ENCODE measurements around the gene INPP4A.
A peak's percentile ranks its signal among the peaks of the same experiment; 100 is the strongest.

INPP4A gene

GRCh38 chr2:98422449-98422848 is 22.2 kb upstream of the INPP4A start:
- TF ChIP-seq RBAK (tag by site-specific recombination; IDR thresholded peaks at IDR 0.05) (no peak), ZNF280C (tag by site-specific recombination; IDR thresholded peaks at IDR 0.05) (no peak), ZSCAN18 (tag by site-specific recombination; IDR thresholded peaks at IDR 0.05) (no peak), ZNF175 (tag by site-specific recombination; IDR thresholded peaks at IDR 0.05) (no peak), ZBTB21 (tag by site-specific recombination; IDR thresholded peaks at IDR 0.05) (no peak), ZXDB (tag by site-specific recombination; IDR thresholded peaks at IDR 0.05) (no peak), PRDM1 (tag by site-specific recombination; IDR thresholded peaks at IDR 0.05) (0 out of 2 replicates have a peak, but pooled peaks have one; percentile 14), SETDB1 (IDR thresholded peaks at IDR 0.05; ENCODE audit: insufficient read length, low read length) (peak; percentile 58), ZNF398 (tag by site-specific recombination; IDR thresholded peaks at IDR 0.05) (no peak), SP7 (tag by site-specific recombination; IDR thresholded peaks at IDR 0.05) (no peak)
- ChIA-PET CTCF (no interaction called here), POLR2A (no interaction called here)
- Histone ChIP-seq H3K36me3 (ENCODE audit: control insufficient read depth in 2 of 2, insufficient read depth in 1 of 2, low read length in 2 of 2) (no peaks in the 10 kb centered on the region), H3K4me1 (ENCODE audit: control insufficient read depth, insufficient read depth, low read length) (no peaks in the 10 kb centered on the region), H3K27ac (ENCODE audit: extremely low read depth, low read depth, low read length) (no peak overlapping the region), H3K9me3 (ENCODE audit: control insufficient read depth, insufficient read depth, low read depth, low read length) (no peaks in the 10 kb centered on the region), H3K4me3 (ENCODE audit: low read depth, low read length) (no peak overlapping the region)

GRCh38 chr2:98426771-98427170 is 17.9 kb upstream of the INPP4A start:
- POLR2A ChIA-PET, result no interaction called here
- Histone ChIP-seq H3K27ac (ENCODE audit: extremely low read depth, low read depth, low read length) (no peak overlapping the region), H3K9me3 (ENCODE audit: control insufficient read depth, insufficient read depth, low read depth, low read length) (no peaks in the 10 kb centered on the region), H3K4me3 (ENCODE audit: low read depth, low read length) (no peak overlapping the region), H3K36me3 (ENCODE audit: control insufficient read depth in 2 of 2, insufficient read depth in 1 of 2, low read length in 2 of 2) (no peaks in the 10 kb centered on the region), H3K4me1 (ENCODE audit: control insufficient read depth, insufficient read depth, low read length) (no peaks in the 10 kb centered on the region)
- CTCF ChIA-PET, result interaction anchor here (0.6 to 2.4 kb wide), 3 partner anchors 14 to 313 kb away, joined by 3 to 8 read pairs (median 6); no protein-coding TSS in a partner anchor
- TF ChIP-seq ZNF585B (tag by site-specific recombination; IDR thresholded peaks at IDR 0.05), result no peak
- TF ChIP-seq REPIN1 (tag by site-specific recombination; IDR thresholded peaks at IDR 0.05; ENCODE audit: low read depth), result no peak
- TF ChIP-seq ZNF19 (tag by site-specific recombination; IDR thresholded peaks at IDR 0.05; ENCODE audit: low read depth), result no peak
- TF ChIP-seq GFI1B (tag by site-specific recombination; IDR thresholded peaks at IDR 0.05), result no peak
- TF ChIP-seq ZNF214 (tag by site-specific recombination; IDR thresholded peaks at IDR 0.05; ENCODE audit: borderline replicate concordance), result no peak
- TF ChIP-seq KLF10 (tag by site-specific recombination; IDR thresholded peaks at IDR 0.05), result no peak
- no peak for TF ChIP-seq PRDM6 (tag by site-specific recombination; IDR thresholded peaks at IDR 0.05)
- no peak for TF ChIP-seq ZBTB8A (tag by site-specific recombination; IDR thresholded peaks at IDR 0.05)
- no peak for TF ChIP-seq ZBTB17 (tag by site-specific recombination; IDR thresholded peaks at IDR 0.05)
- TF ChIP-seq SCRT1 (tag by site-specific recombination; IDR thresholded peaks at IDR 0.05; ENCODE audit: borderline replicate concordance), result no peak
- TF ChIP-seq IKZF3 (tag by site-specific recombination; IDR thresholded peaks at IDR 0.05), result no peak
- TF ChIP-seq ZEB2 (tag by site-specific recombination; IDR thresholded peaks at IDR 0.05), result no peak
- TF ChIP-seq PRDM1 (tag by site-specific recombination; IDR thresholded peaks at IDR 0.05), result no peak
- TF ChIP-seq ZNF404 (tag by site-specific recombination; IDR thresholded peaks at IDR 0.05), result no peak
- TF ChIP-seq ZNF621 (tag by site-specific recombination; IDR thresholded peaks at IDR 0.05), result no peak
- TF ChIP-seq ZNF677 (tag by site-specific recombination; IDR thresholded peaks at IDR 0.05), result no peak

Data from HEK293 (cell line).